Fibroblast of lung (primary cell): ENCODE data around the gene CCDC12.

Experiments
- EZH2 ChIP-seq: IDR thresholded peaks from 2 replicates; pipeline ENCODE4 v1.5.1; 2012; ENCODE audit warnings: low read length, control low read depth, mild to moderate bottlenecking; ENCODE audit errors: missing control alignments
- TF ChIP-seq, protein P1 (sequence below), 2 donors: IDR thresholded peaks in 1 of 2; conservative IDR thresholded peaks in 1 of 2; 1 replicate in 1 of 2; 2 replicates in 1 of 2; pipeline ENCODE4 v1.5.1; 2011 to 2012; ENCODE audit warnings: low read length in 2 of 2, control low read depth in 1 of 2, inconsistent platforms in 1 of 2, low read depth in 1 of 2, mild to moderate bottlenecking in 1 of 2

DNA sequence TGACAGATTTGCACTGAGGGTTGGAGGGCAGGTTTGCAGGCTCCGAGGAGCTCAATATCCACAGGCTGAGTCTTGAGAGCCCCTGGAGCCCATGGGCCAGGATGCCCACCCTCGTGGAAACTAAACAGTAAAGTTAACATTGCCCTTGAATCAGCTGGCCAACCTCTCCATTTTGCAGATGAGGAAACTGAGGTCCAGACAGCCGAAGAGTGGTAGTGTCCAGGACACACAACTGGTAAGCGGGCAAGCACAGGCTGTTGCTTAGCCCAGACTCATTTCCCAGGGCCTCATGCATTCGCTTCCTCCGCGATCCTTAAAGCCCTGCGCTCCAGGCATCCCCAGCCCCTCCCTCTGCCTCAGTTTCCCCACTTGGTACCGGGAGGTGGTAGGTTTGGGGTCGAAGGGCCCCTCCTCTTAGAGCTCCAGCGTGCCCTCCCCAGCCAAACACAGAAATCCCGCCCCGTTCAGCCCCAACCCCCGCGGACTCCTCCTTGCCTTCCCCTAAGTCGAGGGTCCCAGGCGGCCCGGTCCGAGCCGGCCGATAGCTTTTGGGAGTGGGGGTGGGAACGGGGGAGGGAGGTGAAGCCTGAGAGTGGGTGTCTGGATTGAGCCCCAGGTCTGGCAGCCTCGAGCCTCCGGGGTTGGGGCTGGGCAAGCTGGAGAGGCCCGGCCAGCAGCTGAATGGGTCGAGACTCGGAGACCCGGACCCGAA is 95.5 kb downstream of the CCDC12 start:
- TF ChIP-seq, protein P1, sequence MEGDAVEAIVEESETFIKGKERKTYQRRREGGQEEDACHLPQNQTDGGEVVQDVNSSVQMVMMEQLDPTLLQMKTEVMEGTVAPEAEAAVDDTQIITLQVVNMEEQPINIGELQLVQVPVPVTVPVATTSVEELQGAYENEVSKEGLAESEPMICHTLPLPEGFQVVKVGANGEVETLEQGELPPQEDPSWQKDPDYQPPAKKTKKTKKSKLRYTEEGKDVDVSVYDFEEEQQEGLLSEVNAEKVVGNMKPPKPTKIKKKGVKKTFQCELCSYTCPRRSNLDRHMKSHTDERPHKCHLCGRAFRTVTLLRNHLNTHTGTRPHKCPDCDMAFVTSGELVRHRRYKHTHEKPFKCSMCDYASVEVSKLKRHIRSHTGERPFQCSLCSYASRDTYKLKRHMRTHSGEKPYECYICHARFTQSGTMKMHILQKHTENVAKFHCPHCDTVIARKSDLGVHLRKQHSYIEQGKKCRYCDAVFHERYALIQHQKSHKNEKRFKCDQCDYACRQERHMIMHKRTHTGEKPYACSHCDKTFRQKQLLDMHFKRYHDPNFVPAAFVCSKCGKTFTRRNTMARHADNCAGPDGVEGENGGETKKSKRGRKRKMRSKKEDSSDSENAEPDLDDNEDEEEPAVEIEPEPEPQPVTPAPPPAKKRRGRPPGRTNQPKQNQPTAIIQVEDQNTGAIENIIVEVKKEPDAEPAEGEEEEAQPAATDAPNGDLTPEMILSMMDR (conservative IDR thresholded peaks at IDR 0.05 in 1 of 2, IDR thresholded peaks at IDR 0.05 in 1 of 2; ENCODE audit: low read depth in 1 of 2, low read length in 2 of 2), result no peak
- TF ChIP-seq EZH2, result peak; percentile 72
